ENCODE measurements around the gene BIN1.

Gene BIN1

GRCh38 chr2:127106991-127107621 lies at the start of gene BIN1:
TSS of gene BIN1 (minus strand) at chr2:127107154. CDS start at chr2:127106943, 211 bp downstream.
- peak; percentile 88 for DNase-seq

- DNase-seq = no peak
These were observed 49.0 kb upstream of the BIN1 start for GRCh38 chr2:127155947-127156346.

GRCh38 chr2:127155028-127155581 lies 48.2 kb upstream of the BIN1 start:
- no peak for DNase-seq

- no peak for DNase-seq
These were observed 47.4 kb upstream of the BIN1 start for GRCh38 chr2:127154396-127154795.

GRCh38 chr2:127153691-127154158 lies 46.8 kb upstream of the BIN1 start:
- no peak for DNase-seq

GRCh38 chr2:127150996-127151395 lies 44.0 kb upstream of the BIN1 start:
- no peak for DNase-seq

GRCh38 chr2:127149384-127149783 lies 42.4 kb upstream of the BIN1 start:
- no peak for DNase-seq

- no peak for DNase-seq
These were observed 40.0 kb upstream of the BIN1 start for GRCh38 chr2:127146820-127147502.

GRCh38 chr2:127146071-127146725 lies 39.2 kb upstream of the BIN1 start:
- DNase-seq = no peak

- no peak for DNase-seq
These were observed 38.4 kb upstream of the BIN1 start for GRCh38 chr2:127145280-127145895.

- no peak for DNase-seq
These were observed 37.2 kb upstream of the BIN1 start for GRCh38 chr2:127143841-127144782.

- DNase-seq = no peak
These were observed 36.0 kb upstream of the BIN1 start for GRCh38 chr2:127142663-127143630.

- no peak for DNase-seq
These were observed 33.6 kb upstream of the BIN1 start for GRCh38 chr2:127140538-127140937.

GRCh38 chr2:127139766-127140165 lies 32.8 kb upstream of the BIN1 start:
- no peak for DNase-seq

GRCh38 chr2:127138281-127138680 lies 31.3 kb upstream of the BIN1 start:
- DNase-seq = no peak

GRCh38 chr2:127137741-127138140 lies 30.8 kb upstream of the BIN1 start:
- no peak for DNase-seq

GRCh38 chr2:127137225-127137624 lies 30.3 kb upstream of the BIN1 start:
- no peak for DNase-seq

GRCh38 chr2:127134833-127135830 lies 28.2 kb upstream of the BIN1 start:
- DNase-seq = no peak

- DNase-seq = no peak
These were observed 27.3 kb upstream of the BIN1 start for GRCh38 chr2:127134235-127134634.

GRCh38 chr2:127133793-127134192 lies 26.8 kb upstream of the BIN1 start:
- no peak for DNase-seq

Data from OCI-M1 (cell line).